CD1c-positive myeloid dendritic cell (primary cell): ENCODE results near the gene XRCC5.

ENCODE experiments used
- DNase-seq: peaks from one replicate; pipeline ENCODE4 v3.0.0-alpha.2; 2016; ENCODE audit errors: extremely low spot score

The XRCC5 gene

GRCh38 chr2:216156822-216157221 is 47.7 kb downstream of the XRCC5 start:
- DNase-seq = no peak

- DNase-seq = no peak
These were observed 50.0 kb downstream of the XRCC5 start for GRCh38 chr2:216159144-216159543.

- no peak for DNase-seq
These were observed 50.5 kb downstream of the XRCC5 start for GRCh38 chr2:216159646-216160045.

- DNase-seq = no peak
These were observed 51.6 kb downstream of the XRCC5 start for GRCh38 chr2:216160786-216161185.

GRCh38 chr2:216161967-216162366 is 52.8 kb downstream of the XRCC5 start:
- no peak for DNase-seq

- DNase-seq = no peak
These were observed 54.4 kb downstream of the XRCC5 start for GRCh38 chr2:216163518-216163917.

- DNase-seq = no peak
These were observed 54.9 kb downstream of the XRCC5 start for GRCh38 chr2:216164087-216164486.

- DNase-seq = no peak
These were observed 55.4 kb downstream of the XRCC5 start for GRCh38 chr2:216164576-216164975.

GRCh38 chr2:216165711-216166110 is 56.6 kb downstream of the XRCC5 start:
- no peak for DNase-seq

- DNase-seq = no peak
These were observed 59.9 kb downstream of the XRCC5 start for GRCh38 chr2:216169087-216169486.

GRCh38 chr2:216170076-216170763 is 61.1 kb downstream of the XRCC5 start:
- DNase-seq = peak; percentile 50

- DNase-seq = no peak
These were observed 61.9 kb downstream of the XRCC5 start for GRCh38 chr2:216171011-216171410.

GRCh38 chr2:216172493-216172892 is 63.3 kb downstream of the XRCC5 start:
- no peak for DNase-seq

GRCh38 chr2:216179015-216179414 is 69.9 kb downstream of the XRCC5 start:
- DNase-seq = no peak

GRCh38 chr2:216181351-216181750 is 72.2 kb downstream of the XRCC5 start:
- DNase-seq = no peak

GRCh38 chr2:216181953-216182461 is 72.9 kb downstream of the XRCC5 start:
- DNase-seq = no peak

- peak; percentile 63 for DNase-seq
These were observed 74.3 kb downstream of the XRCC5 start for GRCh38 chr2:216183462-216183861.

GRCh38 chr2:216188559-216188850 is 79.4 kb downstream of the XRCC5 start:
- DNase-seq = no peak

- no peak for DNase-seq
These were observed 79.8 kb downstream of the XRCC5 start for GRCh38 chr2:216188956-216189355.

- DNase-seq = no peak
These were observed 80.3 kb downstream of the XRCC5 start for GRCh38 chr2:216189410-216189809.

GRCh38 chr2:216192181-216192580 is 83.0 kb downstream of the XRCC5 start:
- DNase-seq = no peak

GRCh38 chr2:216192931-216193330 is 83.8 kb downstream of the XRCC5 start:
- DNase-seq = no peak

- no peak for DNase-seq
These were observed 84.9 kb downstream of the XRCC5 start for GRCh38 chr2:216194013-216194412.

- DNase-seq = no peak
These were observed 85.4 kb downstream of the XRCC5 start for GRCh38 chr2:216194561-216194960.
